Naive thymus-derived CD4-positive, alpha-beta T cell (primary cell): ENCODE data around the gene SPATA2. TPM values are rescaled to one million over a fixed set of nuclear protein-coding genes. Genes with fewer than 3 reads are reported as not detected.

Experiments
- ATAC-seq: fragments of 150-1000 bp; cut with Tn5 transposase; 2 replicates; pipeline ENCODE4 v1.10.0; 2021; ENCODE audit warnings: mild to moderate bottlenecking, moderate library complexity
- CTCF ChIA-PET: fragments of 350-600 bp; sonication (Branson Sonifier 250); formaldehyde crosslinking; loops from one replicate; lab custom pipeline; 2021; ENCODE audit warnings: antibody characterized with exemption; lab: Charles Lee
- POLR2A ChIA-PET: fragments of 350-600 bp; sonication (Branson Sonifier 250); formaldehyde crosslinking; loops from one replicate; lab custom pipeline; 2021; ENCODE audit warnings: antibody characterized with exemption, inconsistent platforms; lab: Charles Lee
- DNase-seq, 9 donors: peaks; one replicate each; pipeline versions ENCODE4 v3.0.0 to v3.0.0-alpha.2; 2020 to 2022; ENCODE audit warnings: mixed read lengths in 1 of 9
- H3K27ac ChIP-seq: one replicate; pipeline ENCODE4 v1.7.0; 2013; ENCODE audit warnings: mild to moderate bottlenecking, low read depth, low read length, moderate library complexity
- H3K27me3 ChIP-seq, 2 donors: one replicate each; pipeline ENCODE4 v1.7.0; 2013; ENCODE audit warnings: low read length in 2 of 2, mild to moderate bottlenecking in 2 of 2, moderate library complexity in 2 of 2; ENCODE audit not compliant: control insufficient read depth in 2 of 2, insufficient read depth in 2 of 2
- H3K36me3 ChIP-seq, 3 experiments: 1 replicate in 2 of 3; 2 replicates in 1 of 3; pipeline ENCODE4 v1.7.0; 2013; ENCODE audit warnings: low read length in 3 of 3, mild to moderate bottlenecking in 3 of 3, moderate library complexity in 1 of 3; ENCODE audit not compliant: insufficient read depth in 3 of 3, control insufficient read depth in 2 of 3
- H3K4me1 ChIP-seq, 2 donors: one replicate each; pipeline ENCODE4 v1.7.0; 2013; ENCODE audit warnings: low read length in 2 of 2, mild to moderate bottlenecking in 2 of 2, moderate library complexity in 1 of 2; ENCODE audit not compliant: control insufficient read depth in 2 of 2, insufficient read depth in 2 of 2
- H3K4me3 ChIP-seq: 2 replicates; pipeline ENCODE4 v1.7.0; 2013; ENCODE audit warnings: mild to moderate bottlenecking, low read length
- H3K9me3 ChIP-seq, 3 experiments: 1 replicate in 2 of 3; 2 replicates in 1 of 3; pipeline ENCODE4 v1.7.0; 2013; ENCODE audit warnings: low read length in 3 of 3; ENCODE audit not compliant: control insufficient read depth in 2 of 3
- H3K27ac Mint-ChIP-seq, 9 donors: one replicate each; pipeline ENCODE4 v1.8.0; 2020 to 2022; ENCODE audit warnings: mixed read lengths in 9 of 9, mild to moderate bottlenecking in 8 of 9, moderate library complexity in 5 of 9, inconsistent platforms in 2 of 9
- H3K27me3 Mint-ChIP-seq, 5 donors: one replicate each; pipeline ENCODE4 v1.8.0; 2021 to 2022; ENCODE audit warnings: mixed read lengths in 5 of 5, mild to moderate bottlenecking in 1 of 5
- H3K36me3 Mint-ChIP-seq, 5 donors: one replicate each; pipeline ENCODE4 v1.8.0; 2020 to 2022; ENCODE audit warnings: mixed read lengths in 5 of 5, mild to moderate bottlenecking in 3 of 5, inconsistent platforms in 1 of 5
- H3K4me1 Mint-ChIP-seq, 7 donors: one replicate each; pipeline ENCODE4 v1.8.0; 2020 to 2022; ENCODE audit warnings: mixed read lengths in 7 of 7, mild to moderate bottlenecking in 3 of 7, inconsistent platforms in 1 of 7
- H3K4me3 Mint-ChIP-seq, 10 donors: one replicate each; pipeline ENCODE4 v1.8.0; 2020 to 2022; ENCODE audit warnings: mild to moderate bottlenecking in 10 of 10, mixed read lengths in 10 of 10, moderate library complexity in 6 of 10, inconsistent platforms in 2 of 10
- H3K9me3 Mint-ChIP-seq, 11 donors: one replicate each; pipeline ENCODE4 v1.8.0; 2020 to 2022; ENCODE audit warnings: mixed read lengths in 11 of 11, mild to moderate bottlenecking in 4 of 11, inconsistent platforms in 1 of 11, moderate library complexity in 1 of 11
- intact Hi-C, 2 donors: fragments of 100-400 bp; cut with micrococcal nuclease; formaldehyde crosslinking; loops; one replicate each; pipeline ENCODE4 v1.15.1; 2023
- polyA plus RNA-seq, 2 donors: library from polyadenylated mRNA; unstranded; fragments of 300-500 nt; fragmentation: Illumina TruSeq; gene quantifications; one replicate each; pipeline ENCODE4 v1.2.3, GENCODE V29; 2021
- total RNA-seq, 6 experiments: library from RNA in 5 of 6; stranded (reverse) in 5 of 6; gene quantifications; 1 replicate in 5 of 6; 2 replicates in 1 of 6; pipeline ENCODE4 v1.2.3 and lab custom pipeline; 2021 to 2026

SPATA2 gene
- total and polyA plus RNA-seq, 7 experiments from 2014 or later = 2.7 to 18.4 (median 9.6) TPM

- Histone ChIP-seq H3K27ac (no peak overlapping the region), H3K9me3 (no peaks in the 10 kb centered on the region), H3K4me1 (no peaks in the 10 kb centered on the region), H3K36me3 (peaks cover 4 to 64% (median 7%) of the 10 kb centered on the region in 3 experiments), H3K4me3 (no peak overlapping the region), H3K27me3 (no peaks in the 10 kb centered on the region)
- ATAC-seq (no peak), DNase-seq (no peak)
- H3K27ac Mint-ChIP-seq = no peak overlapping the region
- peaks cover 0 to 17% (median 4%) of the 10 kb centered on the region in 7 donors for H3K4me1 Mint-ChIP-seq
- H3K36me3 Mint-ChIP-seq = peaks cover 0 to 58% (median 19%) of the 10 kb centered on the region in 5 donors
- no peaks in the 10 kb centered on the region for H3K9me3 Mint-ChIP-seq
- POLR2A ChIA-PET = no interaction called here
- no peaks in the 10 kb centered on the region for H3K27me3 Mint-ChIP-seq
- intact Hi-C loops = no loop called here
- CTCF ChIA-PET = no interaction called here
- H3K4me3 Mint-ChIP-seq = no peak overlapping the region
Observed at GRCh38 chr20:49856904-49857303, 58.4 kb downstream of the SPATA2 start.

- Mint-ChIP-seq H3K4me3 (no peak overlapping the region), H3K36me3 (peaks cover 6 to 47% (median 12%) of the 10 kb centered on the region in 5 donors), H3K9me3 (no peaks in the 10 kb centered on the region), H3K27ac (no peak overlapping the region), H3K27me3 (no peaks in the 10 kb centered on the region), H3K4me1 (peaks cover 2 to 25% (median 11%) of the 10 kb centered on the region in 7 donors)
- Histone ChIP-seq H3K4me3 (no peak overlapping the region), H3K4me1 (no peaks in the 10 kb centered on the region), H3K36me3 (peaks cover 7 to 75% (median 7%) of the 10 kb centered on the region in 3 experiments), H3K27me3 (no peaks in the 10 kb centered on the region), H3K9me3 (no peaks in the 10 kb centered on the region), H3K27ac (no peak overlapping the region)
- ATAC-seq (no peak), DNase-seq (no peak)
- CTCF ChIA-PET = interaction anchor here (0.7 to 1.3 kb wide), 2 partner anchors 37 to 312 kb away, joined by 3 to 4 read pairs; no protein-coding TSS in a partner anchor
- POLR2A ChIA-PET = interaction anchor here (0.6 kb wide), 1 partner anchor 915 kb away, joined by 3 read pairs; no protein-coding TSS in a partner anchor
- intact Hi-C loops = no loop called here
Observed at GRCh38 chr20:49854190-49854875, 61.0 kb downstream of the SPATA2 start.

GRCh38 chr20:49853640-49854039, 61.7 kb downstream of the SPATA2 start:
- H3K4me3 Mint-ChIP-seq = no peak overlapping the region
- CTCF ChIA-PET = interaction anchor here (1.3 kb wide), 1 partner anchor 312 kb away, joined by 4 read pairs; no protein-coding TSS in a partner anchor

More at GRCh38 chr20:49853640-49854039, 61.7 kb downstream of the SPATA2 start:
- DNase-seq = no peak
- no peaks in the 10 kb centered on the region for H3K27me3 ChIP-seq
- H3K27ac ChIP-seq = no peak overlapping the region
- Mint-ChIP-seq H3K4me1 (peaks cover 2 to 30% (median 14%) of the 10 kb centered on the region in 7 donors), H3K9me3 (no peaks in the 10 kb centered on the region), H3K27ac (peak overlapping the region in 2 of 9 donors; percentile 36 to 43), H3K36me3 (peaks cover 13 to 53% (median 17%) of the 10 kb centered on the region in 5 donors), H3K27me3 (no peaks in the 10 kb centered on the region)
- no peak overlapping the region for H3K4me3 ChIP-seq
- no peaks in the 10 kb centered on the region for H3K4me1 ChIP-seq
- no peak for ATAC-seq
- H3K9me3 ChIP-seq = no peaks in the 10 kb centered on the region
- peaks cover 7 to 75% (median 14%) of the 10 kb centered on the region in 3 experiments for H3K36me3 ChIP-seq
- intact Hi-C loops = no loop called here
- POLR2A ChIA-PET = no interaction called here

Other genes starting within 250 kb of the SPATA2 start
- gene B4GALT5, start 201.7 kb downstream of the SPATA2 start, total RNA-seq = 10 to 100 TPM in 2 of 5 experiments, 1 to 10 TPM in 3; 3.3 to 23.1 (median 4.6) TPM
- under 1 TPM; 0.14 to 0.37 TPM for gene B4GALT5, start 201.7 kb downstream of the SPATA2 start, polyA plus RNA-seq
- gene SLC9A8, start 102.7 kb downstream of the SPATA2 start, total RNA-seq = 10 to 100 TPM; 21.7 to 42.5 (median 25.7) TPM
- gene SLC9A8, start 102.7 kb downstream of the SPATA2 start, polyA plus RNA-seq = 1 to 10 TPM; 6.2 to 7.2 TPM
- gene RNF114, start 20.9 kb upstream of the SPATA2 start, total RNA-seq = 100 to 1,000 TPM in 3 of 5 experiments, 10 to 100 TPM in 2; 67.1 to 113 (median 101) TPM
- 100 to 1,000 TPM; 130 to 143 TPM for gene RNF114, start 20.9 kb upstream of the SPATA2 start, polyA plus RNA-seq
- 1 to 10 TPM in 2 of 5 experiments, under 1 TPM in 3; 0.22 to 7.0 (median 0.34) TPM for gene SNAI1, start 67.5 kb upstream of the SPATA2 start, total RNA-seq
- gene SNAI1, start 67.5 kb upstream of the SPATA2 start, polyA plus RNA-seq = under 1 TPM; 0.28 to 0.34 TPM
- gene UBE2V1, start 197.6 kb upstream of the SPATA2 start, total RNA-seq = 100 to 1,000 TPM; 131 to 167 (median 140) TPM
- gene UBE2V1, start 197.6 kb upstream of the SPATA2 start, polyA plus RNA-seq = 100 to 1,000 TPM; 128 to 134 TPM
- gene PEDS1, start 238.2 kb upstream of the SPATA2 start, total RNA-seq = 10 to 100 TPM; 16.0 to 27.6 (median 20.8) TPM
- 10 to 100 TPM; 18.1 to 29.3 TPM for gene PEDS1, start 238.2 kb upstream of the SPATA2 start, polyA plus RNA-seq